Stimulated activated CD4-positive, alpha-beta T cell treated with anti-CD3 and anti-CD28 coated beads, Interleukin-4, amount 100 ng/mL, for 48 hours (primary cell): ENCODE data around the gene ATP6V1B1.
"Not testable (repeated sequence)": the region's sequence is repeated elsewhere in the genome, so short reads cannot be mapped to it uniquely, and the experiment has no call there.

ENCODE experiments used
- DNase-seq, 2 donors: peaks; one replicate each; pipeline ENCODE4 v3.0.0-alpha.2; 2020; ENCODE audit warnings: low read depth in 2 of 2

Gene ATP6V1B1

DNA sequence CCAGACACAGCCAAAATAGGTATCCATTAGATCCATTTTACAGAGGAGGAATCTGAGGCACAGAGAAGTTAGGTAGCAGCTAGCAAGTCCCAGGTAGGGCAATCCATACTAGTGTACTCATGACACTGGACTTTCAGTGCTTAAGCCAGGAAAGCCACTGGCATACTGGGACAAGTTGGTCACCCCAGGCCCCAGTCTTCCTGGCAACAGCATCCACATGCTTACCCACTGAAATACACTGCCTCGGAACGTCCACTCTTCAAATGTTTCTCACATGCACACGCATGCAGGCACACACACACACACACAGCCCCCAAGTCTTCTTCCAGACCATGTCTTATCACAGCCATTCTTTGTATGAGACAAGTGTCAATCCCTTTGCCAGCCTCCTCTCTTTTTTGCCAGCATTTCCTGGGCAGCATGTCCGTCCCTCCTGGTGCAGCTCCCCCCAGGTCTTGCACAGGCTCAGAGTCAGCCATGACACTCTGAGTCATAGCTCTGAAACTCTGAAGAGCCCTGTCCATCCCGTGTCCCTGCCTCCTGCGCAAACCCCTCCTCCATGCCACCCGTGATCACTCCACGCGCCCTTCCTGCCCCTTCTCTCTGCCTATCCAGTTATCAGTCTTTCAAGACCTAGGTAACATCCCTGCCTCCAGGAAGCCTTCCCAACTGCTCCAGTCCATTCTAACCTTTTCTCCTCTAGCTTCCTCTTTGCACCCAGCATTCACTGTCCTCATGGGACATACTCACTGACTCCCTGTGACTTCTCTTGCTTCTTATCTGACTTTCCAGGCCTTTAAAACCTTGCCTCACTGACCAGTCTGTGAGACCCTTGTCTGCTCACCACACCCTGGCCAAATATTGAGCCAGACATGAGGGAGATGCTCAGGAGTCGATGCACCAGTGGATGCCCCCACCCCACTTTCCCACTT, 69.8 kb downstream of the ATP6V1B1 start:
- DNase-seq, result no peak

DNA sequence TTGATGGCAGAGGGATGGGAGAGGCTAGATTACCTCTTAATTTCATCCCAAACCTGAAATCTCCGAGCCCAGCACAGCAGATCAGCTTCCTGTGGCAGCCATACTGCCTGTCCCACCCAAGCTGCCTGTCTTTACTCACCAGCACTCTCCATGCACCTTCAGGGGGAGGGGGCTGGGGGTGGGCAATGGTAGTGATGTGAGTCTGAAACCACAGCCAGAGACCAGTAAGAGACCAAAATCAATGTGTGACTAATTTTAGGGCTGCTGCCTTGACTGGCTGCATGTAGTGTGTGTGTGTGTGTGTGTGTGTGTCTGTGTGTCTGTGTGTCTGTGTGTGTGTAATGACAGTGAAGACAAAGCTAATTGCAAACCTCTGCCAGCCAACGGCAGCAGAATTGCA, 70.6 kb downstream of the ATP6V1B1 start:
- no peak for DNase-seq

DNA sequence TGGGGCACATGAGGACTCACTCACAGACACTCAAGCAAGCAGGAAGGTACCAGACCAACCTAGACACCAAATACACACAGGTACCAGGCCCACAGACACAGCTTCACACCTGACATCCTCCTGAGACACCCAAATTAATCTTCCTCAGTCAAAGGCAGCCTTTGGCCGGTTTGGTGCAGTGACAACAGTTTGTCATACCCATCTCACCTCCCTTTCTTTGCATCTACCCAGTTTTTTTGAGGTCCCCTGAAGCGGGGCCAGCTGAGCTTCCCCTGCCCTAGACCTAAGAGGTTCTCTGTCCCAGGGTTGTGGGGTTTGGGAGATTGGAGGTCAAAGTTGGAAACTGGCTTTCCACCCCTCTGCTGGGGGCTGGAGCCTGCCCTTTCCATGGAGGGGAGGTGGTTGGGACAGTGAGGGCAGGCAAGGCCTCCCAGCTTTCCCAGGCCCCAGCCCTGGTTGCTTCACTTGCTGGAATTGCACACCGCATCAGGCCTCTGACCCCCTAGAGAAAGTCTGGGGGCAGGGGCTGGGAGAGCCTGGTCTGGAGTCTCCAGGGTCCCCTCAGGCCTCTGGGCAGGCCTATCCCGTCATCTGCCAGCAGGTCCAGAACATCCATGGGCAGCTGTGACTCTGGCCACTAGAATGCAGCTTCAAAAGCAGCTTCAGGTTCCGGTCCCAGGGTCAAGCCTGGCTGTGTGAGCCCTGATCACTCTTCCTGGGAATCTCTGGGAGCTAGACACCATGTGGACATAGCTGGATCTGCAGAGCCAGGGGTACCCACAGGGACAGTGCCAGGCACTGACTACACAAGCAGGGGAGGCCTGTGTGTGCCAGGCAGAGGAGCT, 71.5 kb downstream of the ATP6V1B1 start:
- no peak for DNase-seq

DNA sequence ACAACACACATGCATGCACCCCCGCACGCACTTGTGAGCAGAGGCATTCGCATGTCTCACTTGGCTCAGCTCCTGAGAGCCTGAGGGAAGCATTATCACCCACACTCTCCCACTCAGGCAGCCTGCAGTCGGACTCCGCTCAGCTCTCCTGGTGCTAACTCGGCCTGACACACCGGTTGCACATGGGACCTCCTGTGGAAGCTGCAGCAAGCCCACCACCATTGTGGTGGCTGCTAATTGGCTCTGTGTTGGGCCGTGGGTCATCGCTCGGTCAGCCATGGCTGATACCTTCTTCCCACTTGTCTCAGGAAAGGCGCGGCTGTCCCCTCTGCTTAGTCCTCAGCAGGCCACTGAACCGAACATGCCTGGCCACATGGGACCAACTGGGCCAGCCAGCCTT, 72.6 kb downstream of the ATP6V1B1 start:
- no peak for DNase-seq

DNA sequence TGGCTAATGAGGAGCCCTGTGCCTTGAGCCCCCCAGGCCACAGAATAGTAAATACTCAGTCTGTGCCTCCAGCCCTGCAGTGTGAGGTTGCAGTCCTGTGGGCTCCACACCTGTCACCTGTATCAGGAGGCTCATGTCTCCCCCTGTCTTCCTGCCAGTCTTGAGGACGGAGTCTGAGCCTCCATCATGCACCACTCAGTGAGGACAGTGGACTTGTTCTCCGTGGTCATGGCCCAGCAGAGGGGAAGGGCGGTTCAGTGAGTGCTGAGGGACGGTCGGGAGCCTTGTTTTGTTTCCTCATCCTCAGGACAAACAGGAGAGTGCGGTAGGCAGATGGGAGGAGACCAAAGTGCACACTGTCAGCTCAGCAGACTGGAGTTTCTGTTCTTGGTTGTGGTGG, 76.1 kb downstream of the ATP6V1B1 start:
- DNase-seq, result not testable (repeated sequence)
